Measurements from ENCODE around the gene TMEM14C. TPM values are rescaled to one million over a fixed set of nuclear protein-coding genes. Genes with fewer than 3 reads are reported as not detected.
A peak's percentile ranks its signal among the peaks of the same experiment; 100 is the strongest.

TMEM14C gene
- polyA plus RNA-seq, 2 of the 4 experiments (the other 2 are of a cell fraction), result 152 to 230 TPM

- DNase-seq (ENCODE audit: low read depth in 1 of 2, low spot score in 1 of 2) (no peak), ATAC-seq (no peak), FAIRE-seq (no peak)
- Histone ChIP-seq H3K4me1 (no peaks in the 10 kb centered on the region), H3K4me2 (no peak overlapping the region), H3K4me3 (no peak overlapping the region), H3K9me3 (peaks cover 6% of the 10 kb centered on the region; the same call in 1 of the 3 replicates), H3K27ac (no peak overlapping the region)
- POLR2A ChIA-PET, result no interaction called here
- 84% methylated on average over 8 of the region's 8 CpGs for WGBS (ENCODE audit: missing lambda C conversion rate)
- CTCF ChIA-PET, result interaction anchor here (0.7 kb wide), 1 partner anchor 89 kb away, joined by 3 read pairs; no protein-coding TSS in a partner anchor
- TF ChIP-seq ATOH8 (CRISPR knock-in tag; IDR thresholded peaks at IDR 0.05; ENCODE audit: low read depth), result no peak
Observed at GRCh38 chr6:10713962-10714361, 8.9 kb upstream of the TMEM14C start.

DNA sequence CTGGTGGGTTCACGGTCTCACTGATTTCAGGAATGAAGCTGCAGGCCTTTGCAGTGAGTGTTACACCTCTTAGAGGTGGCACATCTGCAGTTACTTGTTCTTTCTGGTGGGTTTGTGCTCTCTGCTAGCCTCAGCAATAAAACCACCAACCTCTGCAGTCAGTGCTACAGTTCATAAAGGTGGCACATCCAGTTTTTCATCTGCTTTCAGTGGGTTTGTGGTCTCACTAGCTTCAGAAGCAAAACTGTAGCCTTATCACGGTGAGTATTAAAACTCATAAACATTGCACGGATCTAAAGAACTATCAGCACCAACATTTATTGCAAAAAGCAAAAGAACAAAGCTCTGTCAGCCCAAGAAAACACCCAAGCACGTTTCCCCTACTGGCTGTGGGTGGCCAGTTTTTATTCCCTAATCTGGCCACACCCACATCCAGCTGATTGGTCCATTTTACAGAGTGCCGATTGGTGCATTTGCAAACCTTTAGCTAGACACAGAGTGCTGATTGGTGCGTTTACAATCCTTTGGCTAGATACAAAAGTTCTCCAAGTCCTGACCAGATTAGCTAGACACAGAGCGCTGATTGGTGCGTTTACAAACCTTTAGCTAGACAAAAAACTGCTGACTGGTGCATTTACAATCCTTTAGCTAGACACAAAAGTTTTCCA is 3.4 kb upstream of the TMEM14C start:
- Histone ChIP-seq H3K9me3 (peaks cover 6% of the 10 kb centered on the region; the same call in 1 of the 3 replicates), H3K27ac (no peak overlapping the region), H3K4me1 (peaks cover 16% of the 10 kb centered on the region), H3K4me3 (no peak overlapping the region), H3K4me2 (no peak overlapping the region)
- TF ChIP-seq MAFK (IDR thresholded peaks at IDR 0.05; ENCODE audit: partially characterized antibody) (peak; percentile 90), ZFP36 (IDR thresholded peaks at IDR 0.05; ENCODE audit: borderline replicate concordance, partially characterized antibody) (no peak)
- POLR2A ChIA-PET, result interaction anchor here (1.7 kb wide), 1 partner anchor 25 kb away, joined by 4 read pairs; the partner anchor contains the start of genes C6orf52 and PAK1IP1
- ATAC-seq (no peak), FAIRE-seq (no peak), DNase-seq (ENCODE audit: low read depth in 1 of 2, low spot score in 1 of 2) (no peak)
- 88% methylated on average over 8 of the region's 8 CpGs for WGBS (ENCODE audit: missing lambda C conversion rate)
- CTCF ChIA-PET, result interaction anchor here (0.6 to 1.3 kb wide), 2 partner anchors 24 to 209 kb away, joined by 3 to 4 read pairs; no protein-coding TSS in a partner anchor

GRCh38 chr6:10719964-10720264 is 3.0 kb upstream of the TMEM14C start:
- H3K4me1 ChIP-seq, result peaks cover 17% of the 10 kb centered on the region
- no peak for ATAC-seq
- DNase-seq (ENCODE audit: low read depth in 1 of 2, low spot score in 1 of 2), result no peak
- ChIA-PET POLR2A (interaction anchor here (1.7 kb wide), 1 partner anchor 25 kb away, joined by 4 read pairs; the partner anchor contains the start of genes C6orf52 and PAK1IP1), CTCF (interaction anchor here (2.2 kb wide), 1 partner anchor 46 kb away, joined by 5 read pairs; no protein-coding TSS in a partner anchor)
- WGBS (ENCODE audit: missing lambda C conversion rate), result 98% methylated on average over 14 of the region's 21 CpGs
- H3K9me3 ChIP-seq, result peaks cover 6% of the 10 kb centered on the region; the same call in 1 of the 3 replicates
- FAIRE-seq, result no peak
- H3K4me3 ChIP-seq, result no peak overlapping the region
- H3K4me2 ChIP-seq, result no peak overlapping the region
- TF ChIP-seq TP53 (CRISPR knock-in tag; IDR thresholded peaks at IDR 0.05) (no peak), POLR2AphosphoS2 (conservative IDR thresholded peaks at IDR 0.05; ENCODE audit: low read length) (no peak), CBX2 (IDR thresholded peaks at IDR 0.05; ENCODE audit: borderline replicate concordance, low read depth) (no peak), MYC (IDR thresholded peaks at IDR 0.05; ENCODE audit: borderline replicate concordance, low read length) (no peak), KDM5A (IDR thresholded peaks at IDR 0.05) (no peak), ZFP36 (IDR thresholded peaks at IDR 0.05; ENCODE audit: borderline replicate concordance, partially characterized antibody) (no peak), HOXB5 (CRISPR knock-in tag; IDR thresholded peaks at IDR 0.05) (no peak), RNF2 (IDR thresholded peaks at IDR 0.05; ENCODE audit: borderline replicate concordance, low read depth) (no peak), TFCP2L1 (CRISPR knock-in tag; IDR thresholded peaks at IDR 0.05) (no peak), FOSL2 (IDR thresholded peaks at IDR 0.05) (no peak), FOSL2 (CRISPR knock-in tag; IDR thresholded peaks at IDR 0.05) (no peak)
- no peak overlapping the region for H3K27ac ChIP-seq

DNA sequence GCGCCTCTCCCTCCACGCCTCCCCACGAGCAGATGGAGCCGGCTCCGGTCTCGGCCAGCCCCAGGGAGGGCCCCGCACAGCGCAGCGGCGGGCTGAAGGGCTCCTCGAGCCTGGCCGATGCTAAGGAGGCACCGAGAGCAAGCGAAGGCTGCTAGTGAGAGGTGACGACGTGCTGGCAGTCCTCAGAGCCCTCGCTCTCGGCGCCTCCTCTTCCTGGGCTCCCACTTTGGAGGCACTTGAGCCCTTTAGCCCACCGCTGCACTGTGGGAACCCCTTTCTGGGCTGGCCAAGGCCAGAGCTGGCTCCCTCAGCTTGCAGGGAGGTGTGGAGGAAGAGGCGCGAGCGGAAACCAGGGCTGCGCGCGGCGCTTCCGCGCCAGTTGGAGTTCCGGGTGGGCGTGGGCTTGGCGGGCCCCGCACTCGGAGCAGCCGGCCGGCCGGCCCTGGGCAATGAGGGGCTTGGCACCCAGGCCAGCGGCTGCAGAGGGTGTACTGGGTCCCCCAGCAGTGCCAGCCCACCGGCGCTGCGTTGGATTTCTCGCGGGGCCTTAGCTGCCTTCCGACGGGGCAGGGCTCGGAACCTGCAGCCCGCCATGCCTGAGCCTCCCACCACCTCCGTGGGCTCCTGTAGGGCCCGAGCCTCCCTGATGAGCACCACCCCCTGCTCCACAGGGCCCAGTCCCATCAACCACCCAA is 2.5 kb upstream of the TMEM14C start:
- WGBS (ENCODE audit: missing lambda C conversion rate), result 98% methylated on average over 24 of the region's 49 CpGs
- Histone ChIP-seq H3K27ac (no peak overlapping the region), H3K4me1 (peaks cover 17% of the 10 kb centered on the region), H3K9me3 (peaks cover 6% of the 10 kb centered on the region; the same call in 1 of the 3 replicates), H3K4me2 (no peak overlapping the region), H3K4me3 (no peak overlapping the region)
- CTCF ChIA-PET, result interaction anchor here (1.2 to 2.2 kb wide), 3 partner anchors 11 to 45 kb away, joined by 4 to 5 read pairs (median 4); no protein-coding TSS in a partner anchor
- POLR2A ChIA-PET, result interaction anchor here (0.5 to 1.7 kb wide), 2 partner anchors 25 to 26 kb away, joined by 3 to 4 read pairs; partner anchors contain the start of genes C6orf52 and PAK1IP1
- FAIRE-seq, result no peak
- no peak for ATAC-seq
- DNase-seq (ENCODE audit: low read depth in 1 of 2, low spot score in 1 of 2), result no peak
- TF ChIP-seq, protein P1, sequence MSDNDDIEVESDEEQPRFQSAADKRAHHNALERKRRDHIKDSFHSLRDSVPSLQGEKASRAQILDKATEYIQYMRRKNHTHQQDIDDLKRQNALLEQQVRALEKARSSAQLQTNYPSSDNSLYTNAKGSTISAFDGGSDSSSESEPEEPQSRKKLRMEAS (IDR thresholded peaks at IDR 0.05), result no peak
- TF ChIP-seq PBX3 (IDR thresholded peaks at IDR 0.05), result no peak
- TF ChIP-seq MAFK (IDR thresholded peaks at IDR 0.05; ENCODE audit: partially characterized antibody), result no peak
- no peak for TF ChIP-seq TP53 (CRISPR knock-in tag; IDR thresholded peaks at IDR 0.05)
- TF ChIP-seq EP300 (IDR thresholded peaks at IDR 0.05), result no peak
- no peak for TF ChIP-seq FOSL2 (IDR thresholded peaks at IDR 0.05)
- TF ChIP-seq FOSL2 (CRISPR knock-in tag; IDR thresholded peaks at IDR 0.05), result no peak
- TF ChIP-seq, protein P2, sequence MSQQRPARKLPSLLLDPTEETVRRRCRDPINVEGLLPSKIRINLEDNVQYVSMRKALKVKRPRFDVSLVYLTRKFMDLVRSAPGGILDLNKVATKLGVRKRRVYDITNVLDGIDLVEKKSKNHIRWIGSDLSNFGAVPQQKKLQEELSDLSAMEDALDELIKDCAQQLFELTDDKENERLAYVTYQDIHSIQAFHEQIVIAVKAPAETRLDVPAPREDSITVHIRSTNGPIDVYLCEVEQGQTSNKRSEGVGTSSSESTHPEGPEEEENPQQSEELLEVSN (IDR thresholded peaks at IDR 0.05; ENCODE audit: borderline replicate concordance, low read depth), result no peak
- TF ChIP-seq NR3C1 (IDR thresholded peaks at IDR 0.05), result no peak
- TF ChIP-seq FOXS1 (CRISPR knock-in tag; IDR thresholded peaks at IDR 0.05), result no peak
- TF ChIP-seq CHD4 (IDR thresholded peaks at IDR 0.05; ENCODE audit: borderline replicate concordance), result no peak
- TF ChIP-seq CHD2 (IDR thresholded peaks at IDR 0.05; ENCODE audit: low read length, partially characterized antibody), result no peak
- no peak for TF ChIP-seq USF2 (IDR thresholded peaks at IDR 0.05)
- no peak for TF ChIP-seq RNF2 (IDR thresholded peaks at IDR 0.05; ENCODE audit: borderline replicate concordance, low read depth)
- TF ChIP-seq JUNB (IDR thresholded peaks at IDR 0.05), result no peak

Data from A549 (cell line).